ENCODE results near the gene CACNG3. TPM values are rescaled to one million over a fixed set of nuclear protein-coding genes. Genes with fewer than 3 reads are reported as not detected.

CACNG3 gene
- not detected for total RNA-seq
- polyA plus RNA-seq (ENCODE audit: insufficient read depth in 1 of 8, insufficient read length in 8 of 8, low replicate concordance in 1 of 8) = not detected
- long read RNA-seq, donor 1 = 0 reads
- long read RNA-seq, donor 2 = 0 reads
- long read RNA-seq, donor 3 = 0 reads
- long read RNA-seq, donor 4 = 0 reads
- long read RNA-seq, donor 5 = 0 reads
- long read RNA-seq, donor 6 = 0 reads
- long read RNA-seq, donor 7 = 0 reads
- long read RNA-seq, donor 8 = 0 reads
- long read RNA-seq, donor 9 = 0 reads
- long read RNA-seq, donor 10 = 0 reads
- long read RNA-seq, donor 11 = 0 reads

- Histone ChIP-seq H3K4me1 (ENCODE audit: control insufficient read depth, insufficient read depth, low read length) (no peaks in the 10 kb centered on the region), H3K4me3 (ENCODE audit: low read length) (no peak within 1 kb of the TSS), H3K27ac (ENCODE audit: low read length) (no peak within 1 kb of the TSS), H3K27me3 (ENCODE audit: control insufficient read depth, insufficient read depth, low read length) (peaks cover 11% of the 10 kb centered on the region), H3K36me3 (ENCODE audit: control insufficient read depth, insufficient read depth, low read length) (no peaks in the 10 kb centered on the region), H3K9me3 (replicated peaks; ENCODE audit: control insufficient read depth, low read depth, low read length) (no peaks in the 10 kb centered on the region)
- peak; percentile 47 for DNase-seq
- WGBS (ENCODE audit: insufficient coverage) = 3% methylated on average over 46 of the region's 54 CpGs
Measured at GRCh38 chr16:24255456-24256371, at the start of gene CACNG3. CACNG3 (plus strand) TSS chr16:24256335; CDS start chr16:24256755, 420 bp downstream.

- no peaks in the 10 kb centered on the region for H3K36me3 ChIP-seq (ENCODE audit: control insufficient read depth, insufficient read depth, low read length)
- no peaks in the 10 kb centered on the region for H3K4me1 ChIP-seq (ENCODE audit: control insufficient read depth, insufficient read depth, low read length)
- H3K9me3 ChIP-seq (replicated peaks; ENCODE audit: control insufficient read depth, low read depth, low read length) = no peaks in the 10 kb centered on the region
- H3K4me3 ChIP-seq (ENCODE audit: low read length) = no peak overlapping the region
- DNase-seq = no peak
- no CpG with 5 or more reads among the region's 3 CpGs for WGBS (ENCODE audit: insufficient coverage)
- no peaks in the 10 kb centered on the region for H3K27me3 ChIP-seq (ENCODE audit: control insufficient read depth, insufficient read depth, low read length)
- H3K27ac ChIP-seq (ENCODE audit: low read length) = no peak overlapping the region
Measured at GRCh38 chr16:24206926-24207325, 49.2 kb upstream of the CACNG3 start.

GRCh38 chr16:24208710-24209109, 47.4 kb upstream of the CACNG3 start:
- no CpG with 5 or more reads among the region's 5 CpGs for WGBS (ENCODE audit: insufficient coverage)
- DNase-seq = no peak
- Histone ChIP-seq H3K27me3 (ENCODE audit: control insufficient read depth, insufficient read depth, low read length) (no peaks in the 10 kb centered on the region), H3K9me3 (replicated peaks; ENCODE audit: control insufficient read depth, low read depth, low read length) (no peaks in the 10 kb centered on the region), H3K36me3 (ENCODE audit: control insufficient read depth, insufficient read depth, low read length) (no peaks in the 10 kb centered on the region), H3K4me3 (ENCODE audit: low read length) (no peak overlapping the region), H3K4me1 (ENCODE audit: control insufficient read depth, insufficient read depth, low read length) (no peaks in the 10 kb centered on the region), H3K27ac (ENCODE audit: low read length) (no peak overlapping the region)

GRCh38 chr16:24214992-24215391, 41.1 kb upstream of the CACNG3 start:
- H3K27me3 ChIP-seq (ENCODE audit: control insufficient read depth, insufficient read depth, low read length) = no peaks in the 10 kb centered on the region
- WGBS (ENCODE audit: insufficient coverage) = no CpG with 5 or more reads among the region's 3 CpGs
- no peaks in the 10 kb centered on the region for H3K4me1 ChIP-seq (ENCODE audit: control insufficient read depth, insufficient read depth, low read length)
- no peak overlapping the region for H3K4me3 ChIP-seq (ENCODE audit: low read length)
- H3K36me3 ChIP-seq (ENCODE audit: control insufficient read depth, insufficient read depth, low read length) = no peaks in the 10 kb centered on the region
- DNase-seq = no peak
- H3K9me3 ChIP-seq (replicated peaks; ENCODE audit: control insufficient read depth, low read depth, low read length) = no peaks in the 10 kb centered on the region
- H3K27ac ChIP-seq (ENCODE audit: low read length) = no peak overlapping the region

GRCh38 chr16:24216961-24217360, 39.2 kb upstream of the CACNG3 start:
- H3K27ac ChIP-seq (ENCODE audit: low read length) = no peak overlapping the region
- H3K36me3 ChIP-seq (ENCODE audit: control insufficient read depth, insufficient read depth, low read length) = no peaks in the 10 kb centered on the region
- no peaks in the 10 kb centered on the region for H3K27me3 ChIP-seq (ENCODE audit: control insufficient read depth, insufficient read depth, low read length)
- no peaks in the 10 kb centered on the region for H3K4me1 ChIP-seq (ENCODE audit: control insufficient read depth, insufficient read depth, low read length)
- no peaks in the 10 kb centered on the region for H3K9me3 ChIP-seq (replicated peaks; ENCODE audit: control insufficient read depth, low read depth, low read length)
- DNase-seq = no peak
- no peak overlapping the region for H3K4me3 ChIP-seq (ENCODE audit: low read length)

- Histone ChIP-seq H3K36me3 (ENCODE audit: control insufficient read depth, insufficient read depth, low read length) (no peaks in the 10 kb centered on the region), H3K27me3 (ENCODE audit: control insufficient read depth, insufficient read depth, low read length) (no peaks in the 10 kb centered on the region), H3K27ac (ENCODE audit: low read length) (no peak overlapping the region), H3K4me3 (ENCODE audit: low read length) (no peak overlapping the region), H3K4me1 (ENCODE audit: control insufficient read depth, insufficient read depth, low read length) (no peaks in the 10 kb centered on the region), H3K9me3 (replicated peaks; ENCODE audit: control insufficient read depth, low read depth, low read length) (no peaks in the 10 kb centered on the region)
- DNase-seq = no peak
- WGBS (ENCODE audit: insufficient coverage) = no CpG with 5 or more reads among the region's 3 CpGs
Measured at GRCh38 chr16:24217461-24217860, 38.7 kb upstream of the CACNG3 start.

- no peaks in the 10 kb centered on the region for H3K27me3 ChIP-seq (ENCODE audit: control insufficient read depth, insufficient read depth, low read length)
- no peaks in the 10 kb centered on the region for H3K4me1 ChIP-seq (ENCODE audit: control insufficient read depth, insufficient read depth, low read length)
- H3K36me3 ChIP-seq (ENCODE audit: control insufficient read depth, insufficient read depth, low read length) = no peaks in the 10 kb centered on the region
- no peak overlapping the region for H3K4me3 ChIP-seq (ENCODE audit: low read length)
- no peak for DNase-seq
- H3K27ac ChIP-seq (ENCODE audit: low read length) = no peak overlapping the region
- no peaks in the 10 kb centered on the region for H3K9me3 ChIP-seq (replicated peaks; ENCODE audit: control insufficient read depth, low read depth, low read length)
- WGBS (ENCODE audit: insufficient coverage) = no CpG with 5 or more reads among the region's 4 CpGs
Measured at GRCh38 chr16:24218299-24218698, 37.8 kb upstream of the CACNG3 start.

GRCh38 chr16:24221219-24221618, 34.9 kb upstream of the CACNG3 start:
- no peak overlapping the region for H3K27ac ChIP-seq (ENCODE audit: low read length)
- H3K9me3 ChIP-seq (replicated peaks; ENCODE audit: control insufficient read depth, low read depth, low read length) = no peaks in the 10 kb centered on the region
- H3K4me1 ChIP-seq (ENCODE audit: control insufficient read depth, insufficient read depth, low read length) = no peaks in the 10 kb centered on the region
- no peaks in the 10 kb centered on the region for H3K27me3 ChIP-seq (ENCODE audit: control insufficient read depth, insufficient read depth, low read length)
- no peaks in the 10 kb centered on the region for H3K36me3 ChIP-seq (ENCODE audit: control insufficient read depth, insufficient read depth, low read length)
- H3K4me3 ChIP-seq (ENCODE audit: low read length) = no peak overlapping the region
- WGBS (ENCODE audit: insufficient coverage) = no CpG with 5 or more reads among the region's 2 CpGs
- DNase-seq = no peak

GRCh38 chr16:24228514-24228913, 27.6 kb upstream of the CACNG3 start:
- no peak for DNase-seq
- 88% methylated on average over 3 of the region's 7 CpGs for WGBS (ENCODE audit: insufficient coverage)
- H3K4me1 ChIP-seq (ENCODE audit: control insufficient read depth, insufficient read depth, low read length) = no peaks in the 10 kb centered on the region
- H3K9me3 ChIP-seq (replicated peaks; ENCODE audit: control insufficient read depth, low read depth, low read length) = no peaks in the 10 kb centered on the region
- no peaks in the 10 kb centered on the region for H3K27me3 ChIP-seq (ENCODE audit: control insufficient read depth, insufficient read depth, low read length)
- no peaks in the 10 kb centered on the region for H3K36me3 ChIP-seq (ENCODE audit: control insufficient read depth, insufficient read depth, low read length)
- no peak overlapping the region for H3K27ac ChIP-seq (ENCODE audit: low read length)
- no peak overlapping the region for H3K4me3 ChIP-seq (ENCODE audit: low read length)

- no CpG with 5 or more reads among the region's 2 CpGs for WGBS (ENCODE audit: insufficient coverage)
- H3K9me3 ChIP-seq (replicated peaks; ENCODE audit: control insufficient read depth, low read depth, low read length) = no peaks in the 10 kb centered on the region
- no peaks in the 10 kb centered on the region for H3K36me3 ChIP-seq (ENCODE audit: control insufficient read depth, insufficient read depth, low read length)
- DNase-seq = no peak
- H3K4me3 ChIP-seq (ENCODE audit: low read length) = no peak overlapping the region
- H3K4me1 ChIP-seq (ENCODE audit: control insufficient read depth, insufficient read depth, low read length) = no peaks in the 10 kb centered on the region
- H3K27ac ChIP-seq (ENCODE audit: low read length) = no peak overlapping the region
- no peaks in the 10 kb centered on the region for H3K27me3 ChIP-seq (ENCODE audit: control insufficient read depth, insufficient read depth, low read length)
Measured at GRCh38 chr16:24232936-24233335, 23.2 kb upstream of the CACNG3 start.
